ENCODE results near the gene HPS4.
A peak's percentile ranks its signal among the peaks of the same experiment; 100 is the strongest.

HPS4 gene

GRCh38 chr22:26496456-26496855, 12.9 kb upstream of the HPS4 start:
- no peak for DNase-seq

DNA sequence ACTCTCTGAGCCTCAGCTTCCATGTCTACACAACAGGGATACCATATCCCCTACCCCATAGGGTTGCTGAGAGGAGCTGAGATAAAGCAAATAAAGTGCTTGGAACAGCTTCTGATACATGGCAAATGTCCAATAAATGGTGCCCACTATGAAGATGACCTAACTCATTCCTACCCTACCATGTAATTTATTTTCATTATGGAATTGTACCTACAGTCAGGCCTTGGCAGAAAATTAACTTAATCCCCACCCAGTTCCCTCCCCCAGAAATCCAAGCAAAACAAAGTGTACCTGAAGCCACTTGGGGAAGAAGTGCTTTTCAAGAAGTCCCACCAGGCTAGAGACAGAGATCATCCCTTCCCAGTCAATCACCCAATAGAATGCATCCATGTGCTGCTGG, 10.9 kb upstream of the HPS4 start:
- DNase-seq = no peak

- DNase-seq = no peak
These were observed 8.6 kb upstream of the HPS4 start for GRCh38 chr22:26492220-26492619.

DNA sequence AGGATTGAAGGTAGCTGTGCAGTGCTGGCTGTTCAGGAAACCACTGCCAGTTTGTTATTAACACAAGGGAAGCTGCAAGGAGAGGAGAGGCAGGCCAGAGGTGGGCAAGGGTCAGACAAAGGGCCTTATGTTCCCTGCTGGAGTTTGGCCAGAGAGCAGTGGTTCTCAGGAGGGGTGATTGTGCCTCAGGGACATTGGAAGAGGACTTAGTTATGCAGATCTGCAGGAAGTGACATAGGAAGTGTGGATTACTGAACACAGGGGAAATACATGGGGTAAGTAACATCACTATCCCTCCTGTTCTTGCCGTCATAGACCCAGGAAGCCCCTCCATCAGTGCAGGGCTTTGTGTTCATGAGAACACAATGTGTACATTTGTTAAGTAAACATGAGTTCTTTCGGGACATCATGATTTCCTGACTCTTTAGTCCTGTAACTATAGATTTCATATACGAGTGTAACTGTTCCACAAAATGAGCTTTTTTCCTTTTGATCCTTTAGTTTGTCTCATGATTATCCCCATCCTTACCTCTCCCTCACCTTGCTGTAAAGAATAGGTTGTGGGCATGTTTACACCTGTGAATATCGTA, 6.0 kb upstream of the HPS4 start:
- DNase-seq = no peak

DNA sequence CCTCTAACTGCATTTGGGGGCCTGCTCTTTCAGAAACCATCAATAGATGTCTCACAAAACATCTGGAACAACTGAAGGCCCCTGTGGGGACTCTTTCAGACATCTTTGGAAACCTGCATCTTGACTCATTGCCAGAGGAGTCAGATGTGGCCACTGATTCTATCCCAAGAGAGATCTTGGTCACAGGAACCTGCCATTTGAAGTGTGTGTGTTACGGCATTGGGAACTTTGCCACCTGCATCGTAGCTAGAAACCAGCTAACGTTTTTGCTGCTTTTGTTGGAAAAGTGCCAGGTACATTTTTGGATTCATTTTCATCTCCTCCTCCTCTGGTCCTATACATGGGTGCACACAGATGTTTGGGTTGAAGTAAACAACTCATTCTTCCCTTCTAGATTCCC, 4.4 kb upstream of the HPS4 start:
- DNase-seq = peak; percentile 6

DNA sequence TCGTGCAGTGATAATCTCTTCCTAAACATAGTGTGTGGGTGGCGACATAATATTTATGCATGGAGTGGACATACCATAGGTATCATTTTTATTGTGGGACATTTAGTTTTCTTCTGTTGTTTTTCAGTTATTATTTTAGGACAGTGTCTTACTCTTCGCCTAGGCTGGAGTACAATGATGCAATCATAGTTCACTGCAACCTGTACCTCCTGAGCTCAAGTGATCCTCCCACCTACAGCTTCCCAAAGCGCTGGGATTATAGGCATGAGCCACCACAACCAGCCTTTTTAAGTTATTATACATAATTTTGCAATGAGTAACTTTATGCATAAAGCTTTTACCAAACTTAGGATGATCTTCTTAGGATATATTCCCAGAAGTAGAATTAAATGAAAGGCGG, 2.8 kb upstream of the HPS4 start:
- no peak for DNase-seq

- no peak for DNase-seq
These were observed 2.3 kb upstream of the HPS4 start for GRCh38 chr22:26485806-26486390.

DNA sequence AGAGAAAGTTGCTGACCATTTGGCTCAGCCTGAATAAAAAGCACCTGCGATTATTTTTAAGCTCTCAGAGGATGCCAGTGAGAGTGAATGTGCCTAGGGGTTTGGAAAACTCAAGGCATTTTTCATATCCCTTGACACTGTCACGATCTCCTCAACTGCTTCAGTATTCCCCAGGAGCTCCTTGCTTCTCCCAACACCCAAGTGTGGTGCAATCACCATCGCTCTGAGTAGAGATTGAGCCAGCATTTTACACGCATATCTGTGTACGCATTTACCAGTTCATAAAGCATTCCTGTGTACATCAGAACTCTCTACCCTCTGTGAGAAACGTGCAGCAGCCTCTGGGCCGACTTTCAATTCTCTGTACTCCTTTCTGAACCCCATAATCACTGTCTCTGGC, 1.4 kb upstream of the HPS4 start:
- no peak for DNase-seq

DNA sequence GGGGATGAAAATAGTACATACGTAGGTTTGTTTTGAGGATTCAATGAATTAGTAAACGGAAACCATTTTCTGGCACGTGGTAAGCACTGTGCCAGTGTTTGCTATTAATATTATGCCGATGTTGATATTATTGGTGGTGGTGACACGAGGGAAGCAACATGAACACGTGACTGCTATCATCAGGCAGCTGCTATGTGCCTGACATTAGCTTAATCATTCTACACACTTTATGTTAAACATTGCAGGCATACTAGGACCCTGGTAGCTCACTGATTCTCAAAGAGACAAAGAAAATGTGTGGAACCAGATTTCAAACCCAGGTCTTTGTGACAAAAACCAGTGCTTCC, 750 bp upstream of the HPS4 start:
- DNase-seq = no peak

GRCh38 chr22:26483043-26483438, 542 bp downstream of the HPS4 start:
- no peak for DNase-seq

DNA sequence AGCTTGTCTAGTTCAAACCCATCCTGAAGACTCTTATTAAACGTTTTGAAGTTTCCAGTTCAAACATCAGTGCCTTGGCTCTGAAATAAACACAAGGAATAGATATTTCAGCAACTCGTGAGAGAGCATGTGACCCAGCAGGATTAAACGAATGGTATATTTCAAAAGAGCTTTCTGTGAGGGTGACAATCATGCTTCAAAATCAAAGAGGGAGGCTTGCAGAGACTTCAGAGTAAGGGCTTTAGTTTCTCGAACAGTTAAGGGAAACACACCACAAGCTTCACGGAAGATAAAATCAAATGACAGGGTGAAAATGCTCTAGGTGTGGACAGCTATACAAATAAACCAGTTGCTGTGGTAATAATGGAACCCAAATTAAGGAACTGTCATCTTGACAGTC, 1.4 kb downstream of the HPS4 start:
- DNase-seq = no peak

- DNase-seq = no peak
These were observed 1.9 kb downstream of the HPS4 start for GRCh38 chr22:26481694-26482093.

GRCh38 chr22:26481112-26481693, 2.4 kb downstream of the HPS4 start:
- DNase-seq = no peak

DNA sequence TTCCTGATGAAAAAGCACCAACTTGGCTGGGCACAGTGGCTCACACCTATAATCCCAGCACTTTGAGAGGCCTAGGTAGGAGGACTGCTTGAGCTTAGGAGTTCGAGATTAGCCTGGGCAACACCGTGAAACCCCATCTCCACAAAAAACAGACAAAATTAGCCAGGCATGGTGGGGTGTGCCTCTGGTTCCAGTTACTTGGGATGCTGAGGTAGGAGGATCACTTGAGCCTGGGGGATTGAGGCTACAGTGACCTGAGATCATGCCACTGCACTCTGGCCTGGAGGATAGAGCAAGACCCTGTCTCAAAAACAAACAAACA, 3.0 kb downstream of the HPS4 start:
- no peak for DNase-seq

DNA sequence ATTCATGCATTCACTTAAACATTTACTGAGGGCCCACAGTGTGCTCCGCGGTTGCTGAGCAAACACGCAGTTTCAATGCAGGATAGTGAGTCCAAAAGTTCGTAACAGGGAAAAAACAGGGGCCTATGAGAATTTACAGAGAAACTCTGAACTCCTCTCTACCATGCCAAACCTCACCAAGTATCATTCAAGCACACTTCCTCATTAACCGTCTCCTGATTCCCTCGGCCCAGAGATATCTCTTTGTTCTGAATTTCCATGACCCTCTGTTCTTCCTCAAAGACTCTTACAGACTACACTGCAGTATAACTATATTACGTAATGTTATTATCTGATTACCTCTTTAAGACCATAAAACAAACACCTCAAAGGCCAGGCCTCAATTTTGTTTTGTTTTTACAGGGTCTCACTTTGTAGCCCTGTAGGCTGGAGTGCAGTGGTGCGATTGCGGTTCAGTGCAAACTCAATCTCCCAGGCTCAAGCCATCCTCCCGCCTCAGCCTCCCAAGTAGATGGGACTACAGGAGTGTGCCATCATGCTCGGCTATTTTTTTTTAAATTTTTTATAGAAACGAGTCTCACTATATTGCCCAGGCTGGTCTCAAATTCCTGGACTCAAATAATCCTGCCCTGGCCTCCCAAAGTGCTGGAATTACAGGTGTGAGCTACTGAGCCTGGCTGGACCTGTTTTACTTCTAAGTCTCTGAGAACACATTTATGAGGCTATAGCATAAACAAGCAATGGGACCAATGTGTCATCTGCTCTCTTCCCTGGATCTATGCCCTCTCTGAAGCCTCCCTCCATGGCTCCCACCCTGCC, 3.6 kb downstream of the HPS4 start:
- peak; percentile 46 for DNase-seq

- DNase-seq = peak; percentile 79
These were observed 4.4 kb downstream of the HPS4 start for GRCh38 chr22:26479043-26479791.

- DNase-seq = no peak
These were observed 6.2 kb downstream of the HPS4 start for GRCh38 chr22:26477341-26477731.

- no peak for DNase-seq
These were observed 6.8 kb downstream of the HPS4 start for GRCh38 chr22:26476705-26477340.

DNA sequence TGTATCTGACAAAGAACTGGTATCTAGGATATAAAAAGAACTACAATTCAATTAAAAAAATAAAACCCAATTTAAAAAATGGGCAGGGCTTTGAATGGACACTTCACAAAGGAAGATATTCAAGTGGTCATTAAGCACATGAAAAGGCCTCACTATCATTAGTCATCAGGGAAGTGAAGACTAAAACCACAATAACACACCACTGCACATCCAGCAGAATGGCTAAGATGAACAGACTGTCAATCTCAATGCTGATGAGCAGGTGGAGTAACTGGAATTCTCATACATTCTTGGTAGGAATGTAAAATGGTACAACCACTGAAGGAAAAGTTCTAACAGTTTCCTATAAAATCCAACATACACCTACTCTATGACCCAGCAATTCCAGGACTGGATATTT, 8.9 kb downstream of the HPS4 start:
- no peak for DNase-seq

- DNase-seq = no peak
These were observed 12.1 kb downstream of the HPS4 start for GRCh38 chr22:26471522-26471921.

GRCh38 chr22:26470807-26471206, 12.8 kb downstream of the HPS4 start:
- DNase-seq = no peak

DNA sequence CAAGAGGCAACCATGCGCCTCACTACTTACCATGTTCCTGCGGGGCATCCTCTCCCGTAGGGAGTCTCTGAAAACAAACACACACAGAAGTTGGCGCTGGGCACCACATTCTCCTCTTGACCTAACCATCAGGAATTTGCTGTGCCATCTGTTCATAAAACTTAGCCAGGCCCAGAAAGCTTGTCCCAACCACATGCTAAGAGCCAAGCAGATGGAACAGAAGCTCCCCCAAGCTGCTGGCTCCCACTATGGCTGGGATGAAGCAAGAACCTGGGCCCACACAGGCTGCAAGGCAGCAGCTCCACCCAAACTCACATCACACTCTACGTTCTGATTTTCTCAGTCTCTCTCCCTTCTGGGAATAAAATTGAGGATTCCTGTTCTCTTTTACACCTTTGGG, 17.4 kb downstream of the HPS4 start:
- DNase-seq = peak; percentile 96

DNA sequence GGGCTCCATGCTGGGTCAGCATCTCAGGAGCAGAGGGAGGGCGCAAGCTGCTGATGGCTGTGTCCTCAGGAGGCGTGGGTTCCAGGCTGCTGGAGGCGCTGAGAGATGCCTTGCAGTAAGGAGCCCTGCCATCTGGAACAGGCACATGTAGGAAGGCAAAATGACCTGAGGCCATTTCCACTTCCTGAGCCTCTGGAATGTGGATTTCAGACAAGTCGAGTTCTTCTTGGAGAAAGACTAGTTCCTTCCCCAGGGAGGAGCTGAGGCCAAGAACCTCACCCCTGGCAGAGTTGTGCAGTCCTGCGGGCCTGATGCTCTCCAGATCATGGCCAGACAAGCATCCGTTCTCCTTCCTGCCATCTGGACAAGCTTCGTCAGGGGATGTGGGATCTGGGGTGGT, 19.3 kb downstream of the HPS4 start:
- no peak for DNase-seq
